Measurements from ENCODE around the gene STOX2.
"Not testable (repeated sequence)": the region's sequence is repeated elsewhere in the genome, so short reads cannot be mapped to it uniquely, and the experiment has no call there.

STOX2 gene

DNA sequence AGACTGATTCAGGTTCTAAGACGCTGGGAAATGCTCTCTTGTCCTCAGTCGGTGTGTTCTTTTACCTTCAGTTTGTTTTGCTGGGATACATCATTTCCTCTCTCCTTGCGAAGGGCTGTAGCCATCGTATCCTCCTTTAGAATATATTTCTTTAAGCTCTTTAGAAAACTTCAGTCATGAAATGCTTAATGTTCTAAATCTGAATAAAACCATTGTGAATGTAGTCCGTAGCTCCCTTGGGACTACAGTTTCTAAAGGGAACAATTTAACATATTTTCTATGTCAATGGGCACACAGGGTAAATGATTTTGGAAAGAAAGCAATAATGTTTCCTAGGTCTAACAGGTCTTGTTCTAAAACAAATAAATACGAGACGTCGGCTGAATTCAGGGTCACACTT lies 40.6 kb downstream of the STOX2 start:
- Histone ChIP-seq H3K9me3 (ENCODE audit: insufficient read depth, low read length) (no peaks in the 10 kb centered on the region), H2AFZ (ENCODE audit: low read depth, low read length) (no peak overlapping the region), H3K27me3 (ENCODE audit: low read depth, low read length) (no peaks in the 10 kb centered on the region), H3K4me2 (ENCODE audit: low read length) (no peak overlapping the region), H3K36me3 (replicated peaks; ENCODE audit: low read depth, low read length) (no peaks in the 10 kb centered on the region), H3K27ac (ENCODE audit: low read length) (no peak overlapping the region), H3K4me3 (ENCODE audit: low read length) (no peak overlapping the region), H3K79me2 (ENCODE audit: low read length) (no peaks in the 10 kb centered on the region), H3K4me1 (ENCODE audit: low read length) (no peaks in the 10 kb centered on the region), H4K20me1 (ENCODE audit: insufficient read depth, low read length) (no peaks in the 10 kb centered on the region), H3K9ac (ENCODE audit: low read length) (no peak overlapping the region)
- TF ChIP-seq, protein P1, sequence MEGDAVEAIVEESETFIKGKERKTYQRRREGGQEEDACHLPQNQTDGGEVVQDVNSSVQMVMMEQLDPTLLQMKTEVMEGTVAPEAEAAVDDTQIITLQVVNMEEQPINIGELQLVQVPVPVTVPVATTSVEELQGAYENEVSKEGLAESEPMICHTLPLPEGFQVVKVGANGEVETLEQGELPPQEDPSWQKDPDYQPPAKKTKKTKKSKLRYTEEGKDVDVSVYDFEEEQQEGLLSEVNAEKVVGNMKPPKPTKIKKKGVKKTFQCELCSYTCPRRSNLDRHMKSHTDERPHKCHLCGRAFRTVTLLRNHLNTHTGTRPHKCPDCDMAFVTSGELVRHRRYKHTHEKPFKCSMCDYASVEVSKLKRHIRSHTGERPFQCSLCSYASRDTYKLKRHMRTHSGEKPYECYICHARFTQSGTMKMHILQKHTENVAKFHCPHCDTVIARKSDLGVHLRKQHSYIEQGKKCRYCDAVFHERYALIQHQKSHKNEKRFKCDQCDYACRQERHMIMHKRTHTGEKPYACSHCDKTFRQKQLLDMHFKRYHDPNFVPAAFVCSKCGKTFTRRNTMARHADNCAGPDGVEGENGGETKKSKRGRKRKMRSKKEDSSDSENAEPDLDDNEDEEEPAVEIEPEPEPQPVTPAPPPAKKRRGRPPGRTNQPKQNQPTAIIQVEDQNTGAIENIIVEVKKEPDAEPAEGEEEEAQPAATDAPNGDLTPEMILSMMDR (IDR thresholded peaks at IDR 0.05; ENCODE audit: low read depth, low read length): no peak

GRCh38 chr4:183950536-183950935 lies 45.4 kb downstream of the STOX2 start:
- H3K4me1 ChIP-seq (ENCODE audit: low read length): no peaks in the 10 kb centered on the region
- no peak overlapping the region for H3K4me2 ChIP-seq (ENCODE audit: low read length)
- no peak overlapping the region for H3K9ac ChIP-seq (ENCODE audit: low read length)
- H3K9me3 ChIP-seq (ENCODE audit: insufficient read depth, low read length): no peaks in the 10 kb centered on the region
- H2AFZ ChIP-seq (ENCODE audit: low read depth, low read length): no peak overlapping the region
- TF ChIP-seq, protein P1 (IDR thresholded peaks at IDR 0.05; ENCODE audit: low read depth, low read length): no peak
- H3K36me3 ChIP-seq (replicated peaks; ENCODE audit: low read depth, low read length): no peaks in the 10 kb centered on the region
- H3K27me3 ChIP-seq (ENCODE audit: low read depth, low read length): no peaks in the 10 kb centered on the region
- H3K4me3 ChIP-seq (ENCODE audit: low read length): no peak overlapping the region
- no peaks in the 10 kb centered on the region for H4K20me1 ChIP-seq (ENCODE audit: insufficient read depth, low read length)
- no peaks in the 10 kb centered on the region for H3K79me2 ChIP-seq (ENCODE audit: low read length)
- H3K27ac ChIP-seq (ENCODE audit: low read length): no peak overlapping the region

DNA sequence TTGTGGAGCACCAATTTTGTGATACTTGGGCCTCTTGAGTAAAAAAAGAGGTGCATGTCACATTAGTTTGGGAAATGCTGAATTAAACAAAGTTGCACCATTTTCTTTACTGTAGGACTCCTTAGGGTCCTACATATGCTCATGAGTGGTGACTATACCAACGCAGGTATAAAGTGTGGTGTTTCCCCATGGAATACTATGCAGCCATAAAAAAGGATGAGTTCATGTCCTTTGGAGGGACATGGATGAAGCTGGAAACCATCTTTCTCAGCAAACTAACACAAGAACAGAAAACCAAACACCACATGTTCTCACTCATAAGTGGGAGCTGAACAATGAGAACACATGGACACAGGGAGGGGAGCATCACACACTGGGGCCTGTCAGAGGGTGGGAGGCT lies 47.5 kb downstream of the STOX2 start:
- H2AFZ ChIP-seq (ENCODE audit: low read depth, low read length); H3K27me3 ChIP-seq (ENCODE audit: low read depth, low read length); H3K4me3 ChIP-seq (ENCODE audit: low read length); H3K4me1 ChIP-seq (ENCODE audit: low read length); H3K9ac ChIP-seq (ENCODE audit: low read length); H3K4me2 ChIP-seq (ENCODE audit: low read length); H4K20me1 ChIP-seq (ENCODE audit: insufficient read depth, low read length); H3K9me3 ChIP-seq (ENCODE audit: insufficient read depth, low read length); H3K79me2 ChIP-seq (ENCODE audit: low read length); H3K36me3 ChIP-seq (replicated peaks; ENCODE audit: low read depth, low read length); H3K27ac ChIP-seq (ENCODE audit: low read length): not testable (repeated sequence)

- Histone ChIP-seq H3K36me3 (replicated peaks; ENCODE audit: low read depth, low read length) (no peaks in the 10 kb centered on the region), H3K79me2 (ENCODE audit: low read length) (no peaks in the 10 kb centered on the region), H3K9ac (ENCODE audit: low read length) (no peak overlapping the region), H3K27me3 (ENCODE audit: low read depth, low read length) (no peaks in the 10 kb centered on the region), H3K27ac (ENCODE audit: low read length) (no peak overlapping the region), H3K9me3 (ENCODE audit: insufficient read depth, low read length) (no peaks in the 10 kb centered on the region), H3K4me2 (ENCODE audit: low read length) (no peak overlapping the region), H3K4me3 (ENCODE audit: low read length) (no peak overlapping the region), H4K20me1 (ENCODE audit: insufficient read depth, low read length) (no peaks in the 10 kb centered on the region), H2AFZ (ENCODE audit: low read depth, low read length) (no peak overlapping the region), H3K4me1 (ENCODE audit: low read length) (no peaks in the 10 kb centered on the region)
- TF ChIP-seq, protein P1 (IDR thresholded peaks at IDR 0.05; ENCODE audit: low read depth, low read length): no peak
- no peak for TF ChIP-seq EZH2phosphoT487 (IDR thresholded peaks at IDR 0.05; ENCODE audit: low read depth)
These were observed 54.4 kb downstream of the STOX2 start for GRCh38 chr4:183959319-183960045.

Measured in OCI-LY3 (cell line).